Panc1 (cell line): ENCODE measurements around the gene PTPN4.

Source experiments
- POLR2AphosphoS5 ChIP-seq: IDR thresholded peaks from 2 replicates; pipeline ENCODE4 v1.6.1; 2012; ENCODE audit warnings: mild to moderate bottlenecking, low read depth, low read length, moderate library complexity
- SIN3A ChIP-seq: IDR thresholded peaks from 2 replicates; pipeline ENCODE4 v1.6.1; 2012; ENCODE audit warnings: low read depth, mild to moderate bottlenecking, low read length, moderate library complexity, borderline replicate concordance; ENCODE audit not compliant: insufficient read depth
- TF ChIP-seq, protein P1 (sequence below): fragments of 450-650 bp; IDR thresholded peaks from 2 replicates; pipeline ENCODE4 v1.5.1; 2017; ENCODE audit warnings: mild to moderate bottlenecking
- TF ChIP-seq, protein P2 (sequence below), 2 experiments: IDR thresholded peaks; 2 replicates each; pipeline ENCODE4 v1.6.1; 2011 to 2012; ENCODE audit warnings: low read depth in 2 of 2, control low read depth in 1 of 2, low read length in 1 of 2, mild to moderate bottlenecking in 1 of 2, moderate library complexity in 1 of 2; ENCODE audit not compliant: insufficient read depth in 1 of 2

DNA sequence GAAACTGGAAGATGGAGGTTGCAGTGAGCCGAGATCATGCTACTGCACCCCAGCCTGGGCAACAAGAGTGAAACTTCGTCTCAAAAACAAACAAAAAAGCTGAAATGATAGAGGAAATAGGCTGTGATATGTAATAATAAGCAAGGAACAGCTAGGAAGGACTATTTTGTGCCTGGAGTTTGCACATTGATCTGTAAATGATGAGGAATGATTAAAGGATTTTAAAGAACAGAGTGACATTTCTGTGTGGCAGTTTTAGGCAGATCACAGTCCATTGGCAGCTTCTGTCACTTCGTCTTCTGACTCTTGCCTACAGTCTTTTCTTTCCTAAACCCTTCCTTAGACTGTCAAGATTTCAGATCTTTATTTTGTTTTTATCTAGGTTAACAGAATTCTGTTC lies 272.6 kb downstream of the PTPN4 start:
- TF ChIP-seq, protein P1, sequence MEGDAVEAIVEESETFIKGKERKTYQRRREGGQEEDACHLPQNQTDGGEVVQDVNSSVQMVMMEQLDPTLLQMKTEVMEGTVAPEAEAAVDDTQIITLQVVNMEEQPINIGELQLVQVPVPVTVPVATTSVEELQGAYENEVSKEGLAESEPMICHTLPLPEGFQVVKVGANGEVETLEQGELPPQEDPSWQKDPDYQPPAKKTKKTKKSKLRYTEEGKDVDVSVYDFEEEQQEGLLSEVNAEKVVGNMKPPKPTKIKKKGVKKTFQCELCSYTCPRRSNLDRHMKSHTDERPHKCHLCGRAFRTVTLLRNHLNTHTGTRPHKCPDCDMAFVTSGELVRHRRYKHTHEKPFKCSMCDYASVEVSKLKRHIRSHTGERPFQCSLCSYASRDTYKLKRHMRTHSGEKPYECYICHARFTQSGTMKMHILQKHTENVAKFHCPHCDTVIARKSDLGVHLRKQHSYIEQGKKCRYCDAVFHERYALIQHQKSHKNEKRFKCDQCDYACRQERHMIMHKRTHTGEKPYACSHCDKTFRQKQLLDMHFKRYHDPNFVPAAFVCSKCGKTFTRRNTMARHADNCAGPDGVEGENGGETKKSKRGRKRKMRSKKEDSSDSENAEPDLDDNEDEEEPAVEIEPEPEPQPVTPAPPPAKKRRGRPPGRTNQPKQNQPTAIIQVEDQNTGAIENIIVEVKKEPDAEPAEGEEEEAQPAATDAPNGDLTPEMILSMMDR: no peak
- no peak for TF ChIP-seq SIN3A
- TF ChIP-seq, protein P2, sequence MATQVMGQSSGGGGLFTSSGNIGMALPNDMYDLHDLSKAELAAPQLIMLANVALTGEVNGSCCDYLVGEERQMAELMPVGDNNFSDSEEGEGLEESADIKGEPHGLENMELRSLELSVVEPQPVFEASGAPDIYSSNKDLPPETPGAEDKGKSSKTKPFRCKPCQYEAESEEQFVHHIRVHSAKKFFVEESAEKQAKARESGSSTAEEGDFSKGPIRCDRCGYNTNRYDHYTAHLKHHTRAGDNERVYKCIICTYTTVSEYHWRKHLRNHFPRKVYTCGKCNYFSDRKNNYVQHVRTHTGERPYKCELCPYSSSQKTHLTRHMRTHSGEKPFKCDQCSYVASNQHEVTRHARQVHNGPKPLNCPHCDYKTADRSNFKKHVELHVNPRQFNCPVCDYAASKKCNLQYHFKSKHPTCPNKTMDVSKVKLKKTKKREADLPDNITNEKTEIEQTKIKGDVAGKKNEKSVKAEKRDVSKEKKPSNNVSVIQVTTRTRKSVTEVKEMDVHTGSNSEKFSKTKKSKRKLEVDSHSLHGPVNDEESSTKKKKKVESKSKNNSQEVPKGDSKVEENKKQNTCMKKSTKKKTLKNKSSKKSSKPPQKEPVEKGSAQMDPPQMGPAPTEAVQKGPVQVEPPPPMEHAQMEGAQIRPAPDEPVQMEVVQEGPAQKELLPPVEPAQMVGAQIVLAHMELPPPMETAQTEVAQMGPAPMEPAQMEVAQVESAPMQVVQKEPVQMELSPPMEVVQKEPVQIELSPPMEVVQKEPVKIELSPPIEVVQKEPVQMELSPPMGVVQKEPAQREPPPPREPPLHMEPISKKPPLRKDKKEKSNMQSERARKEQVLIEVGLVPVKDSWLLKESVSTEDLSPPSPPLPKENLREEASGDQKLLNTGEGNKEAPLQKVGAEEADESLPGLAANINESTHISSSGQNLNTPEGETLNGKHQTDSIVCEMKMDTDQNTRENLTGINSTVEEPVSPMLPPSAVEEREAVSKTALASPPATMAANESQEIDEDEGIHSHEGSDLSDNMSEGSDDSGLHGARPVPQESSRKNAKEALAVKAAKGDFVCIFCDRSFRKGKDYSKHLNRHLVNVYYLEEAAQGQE (IDR thresholded peaks at IDR 0.05; ENCODE audit: insufficient read depth in 1 of 2, low read depth in 2 of 2, low read length in 1 of 2): no peak
- no peak for TF ChIP-seq POLR2AphosphoS5
